GM23338 (cell line): ENCODE data around the gene ROCK2.

ENCODE experiments used
- CTCF ChIP-seq, 2 experiments: fragments of 200-600 bp in 1 of 2; sonication (generic) in 1 of 2; conservative IDR thresholded peaks; 2 replicates each; pipeline versions ENCODE4 v1.5.1 to v1.6.1; 2016 to 2017; ENCODE audit warnings: antibody characterized with exemption in 2 of 2, low read depth in 2 of 2, mild to moderate bottlenecking in 2 of 2, moderate library complexity in 1 of 2
- POLR2AphosphoS5 ChIP-seq: IDR thresholded peaks from 2 replicates; pipeline ENCODE4 v1.6.1; 2016; ENCODE audit warnings: antibody characterized with exemption, low read depth

DNA sequence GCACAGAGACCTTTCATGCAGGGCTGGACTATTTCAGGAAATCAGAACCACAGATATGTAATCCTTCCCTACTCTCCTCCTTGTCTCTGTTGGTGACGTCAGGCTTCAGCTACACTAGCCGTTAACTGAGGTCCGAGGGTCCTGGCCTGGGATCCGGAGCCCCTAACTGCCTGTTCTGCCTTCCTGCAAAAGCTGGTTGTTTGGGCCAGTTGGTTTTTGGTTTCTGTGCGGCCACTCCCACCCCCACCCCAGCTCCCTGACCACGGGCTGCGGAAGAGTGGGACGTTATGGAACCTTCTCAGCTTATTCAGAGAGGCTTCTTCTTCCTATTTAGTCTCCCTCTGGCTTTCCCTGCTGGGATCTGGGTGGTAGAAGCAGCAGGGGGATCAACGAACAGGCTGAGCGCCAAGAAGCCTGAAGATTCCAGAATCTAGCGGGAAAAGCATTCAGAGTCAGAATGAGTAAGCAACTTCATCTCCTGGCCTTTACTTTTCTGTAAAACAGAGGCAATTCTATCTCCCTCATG, 49.3 kb upstream of the ROCK2 start:
- TF ChIP-seq POLR2AphosphoS5, result no peak
- TF ChIP-seq CTCF (conservative IDR thresholded peaks at IDR 0.05; ENCODE audit: low read depth in 2 of 2), result no peak
